ENCODE results near the gene CLSTN2.

Gene CLSTN2

GRCh38 chr3:139917226-139917785 lies 17.7 kb upstream of the CLSTN2 start:
- no peaks in the 10 kb centered on the region for H3K9me3 ChIP-seq (ENCODE audit: control insufficient read depth, insufficient read depth, low read length)
- no peak overlapping the region for H3K27ac ChIP-seq (ENCODE audit: low read depth, low read length)
- H3F3A ChIP-seq (ENCODE audit: control insufficient read depth, insufficient read depth), result no peaks in the 10 kb centered on the region
- no peak overlapping the region for H3K4me2 ChIP-seq (ENCODE audit: low read length)
- no peaks in the 10 kb centered on the region for H3K27me3 ChIP-seq (ENCODE audit: control insufficient read depth, low read length)
- no peaks in the 10 kb centered on the region for H4K20me1 ChIP-seq (ENCODE audit: control insufficient read depth, insufficient read depth, low read depth, low read length)
- no peak overlapping the region for H3K4me3 ChIP-seq (ENCODE audit: low read length)
- no peak for TF ChIP-seq CTCF (IDR thresholded peaks at IDR 0.05; ENCODE audit: low read depth, low read length, poor library complexity, severe bottlenecking)
- TF ChIP-seq EZH2phosphoT487 (IDR thresholded peaks at IDR 0.05; ENCODE audit: borderline replicate concordance, low read length), result no peak
- H3K9me2 ChIP-seq (replicated peaks; ENCODE audit: control insufficient read depth, low read length), result no peaks in the 10 kb centered on the region
- H3K36me3 ChIP-seq (ENCODE audit: control insufficient read depth, low read length), result no peaks in the 10 kb centered on the region
- no peaks in the 10 kb centered on the region for H3K4me1 ChIP-seq (ENCODE audit: control insufficient read depth, low read length)
- no peaks in the 10 kb centered on the region for H3K79me2 ChIP-seq (ENCODE audit: control insufficient read depth, low read length)

GRCh38 chr3:139928708-139929505 lies 6.1 kb upstream of the CLSTN2 start:
- no peak for TF ChIP-seq EZH2phosphoT487 (IDR thresholded peaks at IDR 0.05; ENCODE audit: borderline replicate concordance, low read length)
- no peak for TF ChIP-seq CTCF (IDR thresholded peaks at IDR 0.05; ENCODE audit: low read depth, low read length, poor library complexity, severe bottlenecking)
- Histone ChIP-seq H3K9me2 (replicated peaks; ENCODE audit: control insufficient read depth, low read length) (no peaks in the 10 kb centered on the region), H3K4me2 (ENCODE audit: low read length) (no peak overlapping the region), H3F3A (ENCODE audit: control insufficient read depth, insufficient read depth) (no peaks in the 10 kb centered on the region), H3K79me2 (ENCODE audit: control insufficient read depth, low read length) (no peaks in the 10 kb centered on the region), H4K20me1 (ENCODE audit: control insufficient read depth, insufficient read depth, low read depth, low read length) (no peaks in the 10 kb centered on the region), H3K27ac (ENCODE audit: low read depth, low read length) (no peak overlapping the region), H3K27me3 (ENCODE audit: control insufficient read depth, low read length) (peaks cover 3% of the 10 kb centered on the region; the same call in 1 of the 2 replicates), H3K36me3 (ENCODE audit: control insufficient read depth, low read length) (no peaks in the 10 kb centered on the region), H3K4me1 (ENCODE audit: control insufficient read depth, low read length) (no peaks in the 10 kb centered on the region), H3K9me3 (ENCODE audit: control insufficient read depth, insufficient read depth, low read length) (no peaks in the 10 kb centered on the region), H3K4me3 (ENCODE audit: low read length) (no peak overlapping the region)

- TF ChIP-seq EZH2phosphoT487 (IDR thresholded peaks at IDR 0.05; ENCODE audit: borderline replicate concordance, low read length), result no peak
- no peak for TF ChIP-seq CTCF (IDR thresholded peaks at IDR 0.05; ENCODE audit: low read depth, low read length, poor library complexity, severe bottlenecking)
- H3K27me3 ChIP-seq (ENCODE audit: control insufficient read depth, low read length), result peaks cover 6% of the 10 kb centered on the region; the same call in 1 of the 2 replicates
- no peaks in the 10 kb centered on the region for H3K4me1 ChIP-seq (ENCODE audit: control insufficient read depth, low read length)
- H3K4me3 ChIP-seq (ENCODE audit: low read length), result no peak overlapping the region
- no peak overlapping the region for H3K27ac ChIP-seq (ENCODE audit: low read depth, low read length)
- no peaks in the 10 kb centered on the region for H4K20me1 ChIP-seq (ENCODE audit: control insufficient read depth, insufficient read depth, low read depth, low read length)
- no peaks in the 10 kb centered on the region for H3K9me3 ChIP-seq (ENCODE audit: control insufficient read depth, insufficient read depth, low read length)
- no peaks in the 10 kb centered on the region for H3F3A ChIP-seq (ENCODE audit: control insufficient read depth, insufficient read depth)
- H3K4me2 ChIP-seq (ENCODE audit: low read length), result no peak overlapping the region
- H3K9me2 ChIP-seq (replicated peaks; ENCODE audit: control insufficient read depth, low read length), result no peaks in the 10 kb centered on the region
- no peaks in the 10 kb centered on the region for H3K79me2 ChIP-seq (ENCODE audit: control insufficient read depth, low read length)
- no peaks in the 10 kb centered on the region for H3K36me3 ChIP-seq (ENCODE audit: control insufficient read depth, low read length)
Measured at GRCh38 chr3:139930211-139930610, 4.8 kb upstream of the CLSTN2 start.

Measured in DOHH2 (cell line).